ENCODE results near the gene SPATA22.
"Not testable (repeated sequence)": the region's sequence is repeated elsewhere in the genome, so short reads cannot be mapped to it uniquely, and the experiment has no call there.

The SPATA22 gene, protein sequence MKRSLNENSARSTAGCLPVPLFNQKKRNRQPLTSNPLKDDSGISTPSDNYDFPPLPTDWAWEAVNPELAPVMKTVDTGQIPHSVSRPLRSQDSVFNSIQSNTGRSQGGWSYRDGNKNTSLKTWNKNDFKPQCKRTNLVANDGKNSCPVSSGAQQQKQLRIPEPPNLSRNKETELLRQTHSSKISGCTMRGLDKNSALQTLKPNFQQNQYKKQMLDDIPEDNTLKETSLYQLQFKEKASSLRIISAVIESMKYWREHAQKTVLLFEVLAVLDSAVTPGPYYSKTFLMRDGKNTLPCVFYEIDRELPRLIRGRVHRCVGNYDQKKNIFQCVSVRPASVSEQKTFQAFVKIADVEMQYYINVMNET

DNA sequence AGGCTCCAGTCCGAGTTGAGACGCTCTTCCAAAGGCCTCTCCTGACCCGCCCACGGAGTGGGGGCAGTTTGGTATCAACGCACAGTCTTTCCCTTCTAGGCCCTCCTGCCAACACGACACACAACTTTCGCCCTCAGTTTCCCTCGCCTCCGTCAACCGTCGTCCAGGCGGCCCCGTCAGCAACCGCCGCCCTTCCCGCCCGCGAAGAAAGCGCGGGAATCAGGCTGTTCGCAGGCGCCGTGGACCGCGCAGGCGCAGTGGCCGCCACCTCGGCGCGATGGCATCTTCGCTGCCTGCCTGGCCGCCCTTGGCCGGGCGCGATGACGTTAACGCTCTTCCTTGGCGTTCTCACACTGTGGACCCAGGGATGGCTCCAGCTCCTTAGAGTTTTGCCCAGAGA lies at the start of gene SPATA22:
Gene SPATA22, minus strand, starts transcription at position 221 of the 400 bp plus-strand sequence. CDS start 2,494 bp downstream, outside the sequence.
- no peak for DNase-seq

DNA sequence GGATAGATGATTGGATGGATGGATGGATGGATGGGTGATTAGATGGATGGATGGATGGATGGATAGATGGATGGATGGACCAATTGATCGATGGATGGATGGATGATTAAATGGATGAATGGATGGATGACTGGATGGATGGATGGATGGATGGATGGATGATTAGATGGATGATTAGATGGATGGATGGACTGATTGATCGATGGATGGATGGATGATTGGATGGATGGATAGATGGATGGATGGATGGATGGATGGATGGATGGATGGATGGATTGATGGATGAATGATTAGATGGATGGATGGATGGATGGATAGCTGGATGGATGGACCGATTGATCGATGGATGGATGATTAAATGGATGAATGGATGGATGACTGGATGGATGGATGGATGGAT lies 47.9 kb upstream of the SPATA22 start:
- DNase-seq, result not testable (repeated sequence)

DNA sequence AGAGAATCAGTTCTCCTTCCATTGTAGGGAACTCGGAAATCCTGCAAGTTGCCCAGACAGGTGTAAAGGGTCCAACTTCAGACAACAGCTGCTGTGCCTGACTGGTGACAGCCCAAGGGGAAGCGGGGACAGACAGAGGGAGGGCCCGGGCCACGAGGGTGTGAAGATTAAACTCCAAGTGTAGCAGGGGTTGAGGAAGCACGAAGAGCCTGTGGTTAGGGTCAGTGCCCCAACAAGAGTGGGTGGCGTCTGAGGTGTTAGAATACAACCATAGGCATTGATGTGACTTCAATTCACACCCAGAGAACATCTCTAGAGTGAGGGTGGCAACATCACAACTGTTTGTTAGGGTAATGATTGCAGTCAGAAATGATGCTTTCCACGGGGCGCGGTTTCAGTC lies 43.3 kb upstream of the SPATA22 start:
- DNase-seq, result no peak

DNA sequence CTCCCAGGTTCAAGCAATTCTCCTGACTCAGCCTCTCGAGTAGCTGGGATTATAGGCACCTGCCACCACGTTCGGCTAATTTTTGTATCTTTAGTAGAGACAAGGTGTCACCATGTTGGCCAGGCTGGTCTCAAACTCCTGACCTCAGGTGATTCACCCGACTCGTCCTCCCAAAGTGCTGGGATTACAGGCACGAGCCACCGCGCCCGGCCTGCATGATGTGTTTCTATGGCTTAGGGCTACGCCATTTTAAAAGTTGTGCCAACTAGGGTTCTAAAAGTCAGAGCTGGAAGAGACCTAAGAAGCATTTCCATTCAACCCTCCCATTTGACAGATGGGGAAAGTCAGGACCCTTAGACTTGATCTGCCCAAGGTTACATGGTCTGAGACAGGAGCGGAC lies 42.5 kb upstream of the SPATA22 start:
- not testable (repeated sequence) for DNase-seq

DNA sequence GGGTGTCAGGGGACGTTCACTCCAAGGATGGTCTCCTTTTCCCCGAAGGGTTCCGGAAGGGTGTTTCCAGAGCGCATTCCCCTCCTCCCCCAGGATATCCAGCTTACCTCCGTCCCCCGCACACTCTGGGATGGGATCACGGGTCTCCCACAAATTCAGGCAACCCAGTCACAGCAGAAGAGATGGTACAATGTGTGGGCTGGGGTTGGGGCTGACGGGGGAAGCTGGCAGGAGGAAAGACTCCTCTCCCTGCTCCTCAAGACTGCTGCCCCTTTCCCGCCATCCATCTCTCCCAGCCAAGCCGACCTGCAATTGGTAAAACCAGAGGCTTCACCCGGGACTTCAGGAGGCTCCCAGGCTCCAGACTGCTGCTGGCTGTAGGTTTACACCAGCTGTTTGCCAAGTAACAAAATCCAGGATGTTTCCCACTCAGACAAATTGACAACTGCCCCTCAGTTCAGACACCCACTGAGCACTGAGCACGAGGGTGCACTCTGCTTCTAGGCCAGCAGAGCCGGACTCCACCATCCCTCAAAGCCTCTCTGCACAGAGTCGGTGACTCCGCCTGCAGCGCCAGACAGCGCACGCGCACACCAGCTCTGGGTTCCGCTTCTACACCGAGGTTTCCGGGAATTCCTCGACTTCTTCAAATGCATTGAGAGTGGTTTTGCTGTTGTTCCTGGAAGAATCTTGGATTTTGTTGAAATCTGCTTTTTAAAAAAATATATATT lies 41.9 kb upstream of the SPATA22 start:
- no peak for DNase-seq

DNA sequence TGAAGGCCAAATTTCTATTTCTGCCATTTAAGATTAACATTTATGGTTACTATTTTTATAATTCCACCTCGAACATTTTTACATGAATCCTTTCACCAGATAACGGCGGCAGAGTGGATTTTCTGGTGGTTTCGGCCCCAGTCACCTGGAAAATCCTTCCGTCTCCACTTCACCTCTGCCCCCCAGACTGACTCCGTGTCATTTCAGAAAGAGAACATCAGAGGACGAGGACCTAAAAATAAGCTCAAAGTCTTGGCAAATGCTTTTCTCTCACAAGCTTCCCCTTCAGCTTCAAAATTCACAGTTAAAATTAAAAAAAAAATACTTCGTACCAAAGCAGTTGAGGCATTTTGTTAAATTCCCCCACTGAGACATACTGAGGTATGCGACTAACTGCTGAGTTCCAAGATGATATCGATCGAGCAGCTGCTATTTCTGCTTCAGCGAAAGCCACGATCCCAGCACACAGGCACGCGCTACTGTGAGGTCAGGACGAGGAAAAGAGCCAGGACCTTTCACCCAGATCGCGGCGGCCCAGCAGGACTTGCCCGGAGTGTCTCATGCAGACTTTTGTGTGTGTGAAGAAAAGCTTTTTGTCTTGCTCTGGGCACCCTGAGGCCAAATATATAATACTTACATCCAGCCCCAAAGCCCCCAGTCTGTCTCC lies 41.0 kb upstream of the SPATA22 start:
- DNase-seq, result no peak

DNA sequence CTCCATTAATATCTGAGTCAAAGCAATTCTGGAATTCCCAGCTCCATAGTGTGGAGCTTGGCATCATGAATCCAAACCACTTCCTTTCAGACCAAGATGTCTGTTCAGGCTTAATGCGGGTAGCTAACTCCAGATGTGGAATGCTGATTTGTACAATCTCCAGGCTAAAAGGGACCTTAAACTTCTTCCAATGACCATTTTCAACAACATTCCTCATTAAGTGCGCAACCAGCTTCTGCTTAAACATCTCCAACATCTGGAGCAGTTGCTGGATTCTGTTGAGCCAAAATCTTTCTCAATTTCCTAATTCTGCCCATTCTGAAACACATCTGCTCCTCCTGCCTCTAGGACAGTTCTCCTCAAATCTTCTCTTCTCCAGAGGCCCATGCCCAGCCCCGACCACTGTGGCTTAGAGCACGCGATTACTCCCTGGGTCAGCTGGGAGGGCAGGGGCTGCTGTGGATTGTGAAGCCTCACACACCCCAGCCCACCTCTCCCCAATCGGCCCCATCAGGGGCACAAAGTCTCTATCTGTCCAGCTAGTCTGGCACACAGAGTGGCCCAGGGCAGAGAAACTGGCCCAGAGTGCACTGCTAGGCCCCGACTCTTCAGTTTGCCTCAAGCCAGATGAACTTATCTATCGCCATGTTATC lies 40.4 kb upstream of the SPATA22 start:
- DNase-seq, result no peak

DNA sequence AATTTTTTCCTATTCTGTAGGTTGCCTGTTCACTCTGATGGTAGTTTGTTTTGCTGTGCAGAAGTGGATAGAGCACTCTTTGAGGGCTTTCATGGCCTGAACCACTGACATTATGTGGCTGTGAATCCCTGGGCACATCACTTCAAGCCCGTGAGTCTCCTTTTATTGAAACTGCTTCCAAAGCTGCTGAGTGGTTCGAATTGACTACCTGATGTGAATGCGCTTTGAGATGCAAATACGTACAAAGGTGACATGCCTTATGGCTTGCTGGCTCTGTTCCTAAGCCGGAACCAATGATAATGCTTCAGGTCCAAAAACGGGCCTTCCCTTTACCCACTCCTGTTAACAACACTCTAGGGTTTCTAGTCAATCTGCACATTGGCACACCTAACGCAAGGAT lies 38.5 kb upstream of the SPATA22 start:
- DNase-seq, result no peak

DNA sequence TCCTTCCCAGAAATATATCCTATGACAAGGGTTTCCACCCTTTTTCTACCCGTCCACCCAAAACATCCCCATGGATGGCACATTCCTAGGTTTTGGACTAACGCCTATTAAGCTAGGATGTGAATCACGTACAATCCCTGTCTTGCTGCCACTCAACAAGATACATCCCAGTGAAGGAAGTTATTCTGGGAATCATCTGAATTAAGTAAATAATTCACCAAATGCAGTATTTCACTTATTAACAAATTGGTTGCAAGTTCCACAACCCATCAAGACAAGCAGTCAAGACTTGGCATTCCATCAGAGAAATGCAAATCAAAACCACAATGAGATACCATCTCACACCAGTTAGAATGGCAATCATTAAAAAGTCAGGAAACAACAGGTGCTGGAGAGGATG lies 36.2 kb upstream of the SPATA22 start:
- no peak for DNase-seq

DNA sequence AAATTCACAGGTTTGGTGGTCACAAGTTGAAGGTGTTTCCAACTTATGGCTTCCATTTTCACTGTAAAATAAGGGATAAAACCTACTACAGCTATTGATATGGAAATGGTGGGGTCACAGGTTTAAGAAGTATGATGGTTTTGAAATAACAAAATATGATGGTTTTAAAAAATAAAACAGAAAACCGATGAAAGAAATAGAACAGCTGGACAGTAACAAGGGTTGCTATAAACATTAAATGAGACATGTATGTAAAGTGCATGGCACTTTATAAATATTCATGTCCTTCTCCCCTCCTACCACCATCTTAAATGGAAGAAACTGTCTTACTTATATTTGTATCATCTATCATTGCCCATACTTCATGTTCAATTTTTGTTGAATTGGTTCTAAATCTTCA lies 35.5 kb upstream of the SPATA22 start:
- DNase-seq, result no peak

DNA sequence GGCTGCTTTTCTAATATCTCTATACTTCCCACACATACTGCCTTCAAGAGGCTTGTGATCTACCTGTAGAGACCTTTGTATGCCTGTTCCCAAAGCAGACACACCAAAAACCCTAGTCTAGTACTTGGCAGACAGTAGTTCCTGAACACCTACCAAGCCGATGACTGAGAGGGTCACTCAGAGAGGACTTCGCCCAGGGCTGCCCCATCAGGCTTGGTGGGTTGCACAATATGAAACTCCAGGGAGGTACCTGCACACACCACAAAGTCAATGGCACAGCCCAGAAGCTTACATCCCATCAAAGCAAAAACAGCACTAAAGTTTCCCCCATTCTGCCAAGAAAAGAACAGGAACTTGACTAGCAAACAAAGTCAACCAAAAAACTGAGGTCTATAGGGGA lies 34.4 kb upstream of the SPATA22 start:
- DNase-seq, result no peak

DNA sequence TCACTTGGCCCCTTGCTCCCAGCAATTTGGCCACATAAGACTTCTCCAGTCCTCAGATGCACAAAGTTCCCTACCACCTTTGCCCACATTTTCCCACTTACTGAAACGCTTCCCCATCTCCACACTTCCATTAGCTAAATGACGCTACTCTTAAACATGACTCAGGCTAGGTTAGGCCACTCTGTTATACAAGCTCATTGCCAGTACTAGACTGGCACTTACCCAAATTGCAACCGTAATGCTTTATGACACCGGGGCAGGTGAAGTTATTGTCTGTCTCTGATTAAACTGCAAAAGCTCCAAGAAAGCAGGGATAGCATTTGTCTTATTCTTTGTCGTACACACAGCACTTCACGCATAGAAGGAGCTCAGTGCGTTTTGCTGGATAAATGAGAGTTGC lies 33.4 kb upstream of the SPATA22 start:
- DNase-seq, result no peak

DNA sequence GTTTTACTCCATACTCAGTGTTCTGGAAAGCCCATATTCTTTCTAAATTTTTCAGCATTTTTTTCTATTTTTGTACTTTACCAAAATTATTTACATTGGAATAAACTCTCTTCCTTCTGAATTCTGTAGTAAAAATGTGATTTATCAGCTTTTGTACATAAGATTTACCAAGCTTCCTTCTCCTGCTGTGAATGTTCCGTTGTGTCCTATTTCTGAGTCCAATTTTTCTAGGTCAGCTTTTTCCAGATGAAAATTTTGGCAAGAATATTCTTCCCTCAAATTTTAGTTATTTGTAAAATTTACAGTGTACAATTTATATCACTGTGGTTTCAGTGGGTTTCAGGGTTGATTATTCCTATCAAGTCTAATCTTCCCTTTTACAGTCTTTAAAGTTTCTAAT lies 31.7 kb upstream of the SPATA22 start:
- DNase-seq, result no peak

DNA sequence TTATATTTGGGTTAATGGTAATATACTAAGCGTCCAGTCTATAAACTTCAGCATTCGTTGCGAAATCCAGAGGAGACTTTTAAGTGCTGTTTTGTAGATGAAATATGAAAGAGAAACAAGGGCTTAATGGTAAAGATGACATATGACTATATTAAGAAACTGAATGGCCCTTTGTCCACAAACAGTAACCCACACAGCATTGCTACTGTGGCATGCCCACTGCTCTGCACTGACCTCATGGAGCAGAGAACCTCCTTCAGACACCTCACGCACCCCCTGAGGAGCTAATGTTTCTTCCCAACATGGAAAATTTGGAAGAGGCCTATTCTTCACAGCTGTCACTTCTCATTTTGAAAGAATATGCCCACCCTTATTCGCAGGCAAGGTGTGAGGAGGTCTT lies 30.8 kb upstream of the SPATA22 start:
- no peak for DNase-seq

DNA sequence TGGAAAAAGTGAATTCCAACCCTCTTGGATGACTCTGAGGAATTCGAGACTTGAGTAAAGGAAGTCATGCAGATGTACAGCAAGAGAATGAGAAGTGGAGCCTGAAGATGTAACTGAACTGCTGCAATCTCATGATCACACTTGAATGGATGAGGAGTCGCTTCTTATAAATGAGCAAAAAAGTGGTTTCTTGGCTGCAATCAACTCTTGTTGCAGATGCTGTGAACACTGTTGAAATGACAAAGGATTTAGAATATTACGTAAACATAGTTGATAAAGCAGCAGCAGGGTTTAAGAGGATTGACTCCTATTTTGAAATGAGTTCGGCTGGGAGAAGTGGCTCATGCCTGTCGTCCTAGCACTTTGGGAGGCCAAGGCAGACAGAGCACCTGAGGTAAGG lies 29.7 kb upstream of the SPATA22 start:
- DNase-seq, result no peak

DNA sequence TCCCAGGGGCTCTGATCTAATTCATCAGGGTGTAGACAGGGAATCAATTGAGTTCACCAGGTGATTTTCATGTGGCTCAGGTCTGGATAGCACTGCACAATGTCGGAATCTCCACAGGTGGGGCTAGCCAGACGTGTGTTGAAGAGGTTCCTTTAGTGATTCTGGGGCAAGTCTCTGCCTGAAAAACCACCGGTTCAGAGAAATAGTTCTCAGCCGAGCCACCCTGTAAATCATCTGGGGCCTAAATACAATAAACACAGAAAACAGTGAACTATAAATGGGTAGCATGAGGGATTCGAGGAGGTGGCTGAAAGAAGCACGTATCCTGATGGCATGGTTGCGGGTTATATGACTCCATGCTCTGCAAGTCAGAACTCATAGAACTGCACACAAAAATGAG lies 25.5 kb upstream of the SPATA22 start:
- DNase-seq, result no peak

DNA sequence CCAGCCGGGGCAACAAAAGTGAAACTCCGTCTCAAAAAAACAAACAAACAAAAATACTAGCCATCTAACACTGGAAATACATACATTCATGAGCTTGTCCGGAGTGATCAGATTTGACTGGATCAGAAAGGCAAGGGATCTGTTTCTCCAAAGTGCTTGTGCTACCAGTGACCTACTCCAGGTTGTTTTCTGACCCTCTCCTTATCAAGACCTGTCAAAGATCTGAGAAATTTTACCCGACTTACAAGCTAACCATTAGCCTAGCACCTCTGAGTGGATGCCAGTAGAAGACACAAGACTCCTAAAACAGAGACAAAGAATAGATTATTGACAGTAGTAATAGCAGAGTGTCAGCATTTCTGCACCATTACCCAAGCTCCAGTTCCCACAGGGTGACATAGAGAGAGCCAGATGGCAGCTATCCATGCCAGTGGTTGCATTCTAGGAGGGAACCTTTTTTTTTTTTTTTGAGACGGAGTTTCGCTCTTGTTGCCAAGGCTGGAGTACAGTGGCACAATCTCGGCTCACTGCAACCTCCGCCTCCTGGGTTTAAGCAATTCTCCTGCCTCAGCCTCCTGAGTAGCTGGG lies 14.0 kb upstream of the SPATA22 start:
- DNase-seq, result no peak

DNA sequence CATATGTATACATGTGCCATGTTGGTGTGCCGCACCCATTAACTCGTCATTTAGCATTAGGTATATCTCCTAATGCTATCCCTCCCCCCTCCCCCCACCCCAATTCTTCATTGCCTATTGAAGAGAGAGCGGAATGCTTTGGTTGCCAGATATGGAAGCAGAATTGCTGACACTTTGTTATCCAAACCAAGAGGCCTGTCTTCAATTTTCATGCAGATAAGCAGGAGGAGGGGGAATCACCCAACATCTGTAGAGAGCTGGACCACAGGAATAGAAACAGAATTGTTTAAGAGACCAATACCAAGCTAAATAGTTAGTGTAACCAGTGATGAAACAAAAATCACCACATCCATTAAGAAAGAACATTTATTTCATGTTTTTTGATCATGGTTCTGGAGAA lies 11.2 kb upstream of the SPATA22 start:
- no peak for DNase-seq

DNA sequence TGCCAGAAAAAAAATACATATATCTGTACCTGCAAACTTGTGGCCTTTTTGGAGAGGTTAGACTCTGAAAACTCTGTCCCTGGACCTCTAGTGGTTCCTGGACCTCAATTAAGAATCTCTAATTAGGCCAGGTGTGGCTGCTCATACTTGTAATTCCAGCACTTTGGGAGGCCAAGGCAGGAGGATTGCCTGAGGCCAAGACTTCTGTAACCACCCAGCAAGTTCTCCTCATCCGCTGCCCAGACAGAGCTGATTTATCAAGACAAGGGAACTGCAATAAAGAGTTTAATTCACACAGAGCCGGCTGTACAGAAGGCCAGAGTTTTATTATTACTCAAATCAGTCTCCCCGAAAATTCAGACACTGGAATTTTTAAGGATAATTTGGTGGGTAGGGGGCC lies 8.4 kb upstream of the SPATA22 start:
- DNase-seq, result no peak

DNA sequence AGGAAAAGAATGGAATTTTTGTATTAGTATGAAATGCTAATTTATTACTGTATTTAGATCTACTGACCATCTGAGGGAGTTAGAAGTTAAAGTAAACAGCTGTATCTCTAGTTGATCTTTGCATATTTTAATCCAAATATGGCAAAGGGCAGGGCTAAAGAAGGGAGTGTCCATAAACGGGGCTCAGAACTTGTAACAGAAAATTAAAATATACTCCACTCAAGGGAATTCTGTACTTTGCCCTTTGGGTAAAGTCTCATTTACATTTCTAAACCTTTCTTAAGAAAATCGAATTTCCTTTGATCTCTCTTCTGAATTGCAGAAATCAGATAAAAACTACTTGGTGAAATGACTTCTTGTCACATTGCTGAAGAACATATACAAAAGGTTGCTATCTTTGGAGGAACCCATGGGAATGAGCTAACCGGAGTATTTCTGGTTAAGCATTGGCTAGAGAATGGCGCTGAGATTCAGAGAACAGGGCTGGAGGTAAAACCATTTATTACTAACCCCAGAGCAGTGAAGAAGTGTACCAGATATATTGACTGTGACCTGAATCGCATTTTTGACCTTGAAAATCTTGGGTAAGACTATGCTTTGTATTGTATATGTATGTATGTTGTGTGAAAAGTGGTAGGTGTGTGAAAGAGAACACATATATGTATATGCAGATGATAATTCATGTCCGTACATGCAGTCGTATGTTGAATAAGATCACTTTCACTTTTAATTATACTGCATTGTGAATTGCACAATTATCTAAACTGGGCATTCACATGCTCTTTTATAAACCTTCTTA lies 4.4 kb upstream of the SPATA22 start, which contains the start of gene ASPA:
Gene ASPA, plus strand, starts transcription at position 186 of the 799 bp plus-strand sequence. Its CDS starts 163 bp downstream, at position 349.
- DNase-seq, result no peak

DNA sequence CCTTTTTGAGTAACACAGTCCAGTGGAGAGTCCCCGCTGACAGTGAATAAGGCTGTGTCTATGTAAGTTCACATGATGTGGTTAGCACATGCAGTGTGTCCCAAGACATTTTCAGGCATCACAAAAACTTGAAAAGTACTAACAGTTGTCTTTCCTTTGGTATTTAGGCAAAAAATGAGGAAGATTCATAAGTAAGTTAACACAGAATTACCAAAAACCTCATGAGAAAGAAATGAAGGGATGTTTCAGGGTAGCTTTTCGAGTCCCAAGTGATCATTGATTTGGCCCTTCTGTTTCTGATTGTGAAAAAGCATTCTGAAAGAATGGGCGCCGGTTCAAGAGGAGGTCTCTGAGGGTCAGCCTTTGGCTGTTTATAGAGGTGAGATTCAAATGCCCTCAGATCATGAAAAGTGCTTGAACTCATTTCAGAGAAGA lies 3.6 kb upstream of the SPATA22 start:
- DNase-seq, result no peak

DNA sequence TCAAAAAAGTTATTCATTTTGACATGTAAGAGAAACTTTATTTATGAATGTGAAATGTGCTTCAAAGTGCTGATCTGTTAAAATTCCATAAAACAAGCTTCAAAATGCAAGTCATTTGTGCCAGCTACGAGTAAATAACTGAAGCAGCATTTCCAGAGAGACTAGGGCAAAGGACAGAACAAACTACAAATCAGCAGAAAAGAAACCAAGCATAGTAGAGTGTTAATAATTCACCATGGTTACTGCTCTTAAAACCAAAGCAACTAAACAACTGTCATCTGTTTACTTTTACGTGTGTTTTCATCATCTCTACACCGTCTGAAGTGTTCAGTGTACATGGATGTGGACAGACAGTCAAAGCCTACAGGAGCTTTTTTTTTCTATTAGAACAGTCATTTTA lies 2.6 kb upstream of the SPATA22 start:
- no peak for DNase-seq
